Measurements from ENCODE around the gene KLHDC9.
"Not testable (repeated sequence)": the region's sequence is repeated elsewhere in the genome, so short reads cannot be mapped to it uniquely, and the experiment has no call there.

Gene KLHDC9

GRCh38 chr1:161061419-161061818, 36.7 kb upstream of the KLHDC9 start:
- H3K27ac ChIP-seq, result no peak overlapping the region
- TF ChIP-seq CTCF (conservative IDR thresholded peaks at IDR 0.05) (no peak), ZFX (IDR thresholded peaks at IDR 0.05) (no peak)

- not testable (repeated sequence) for H3K27ac ChIP-seq
Observed at GRCh38 chr1:161063936-161064335, 34.2 kb upstream of the KLHDC9 start.

- H3K27ac ChIP-seq, result not testable (repeated sequence)
Observed at GRCh38 chr1:161065681-161066080, 32.5 kb upstream of the KLHDC9 start.

GRCh38 chr1:161066694-161067093, 31.5 kb upstream of the KLHDC9 start:
- TF ChIP-seq CTCF (conservative IDR thresholded peaks at IDR 0.05), result no peak
- TF ChIP-seq ZFX (IDR thresholded peaks at IDR 0.05), result no peak
- no peak overlapping the region for H3K27ac ChIP-seq

GRCh38 chr1:161068306-161069234, 29.6 kb upstream of the KLHDC9 start:
- H3K27ac ChIP-seq, result no peak overlapping the region
- no peak for TF ChIP-seq ZFX (IDR thresholded peaks at IDR 0.05)
- no peak for TF ChIP-seq CTCF (conservative IDR thresholded peaks at IDR 0.05)

- H3K27ac ChIP-seq, result no peak overlapping the region
Observed at GRCh38 chr1:161069241-161069640, 28.9 kb upstream of the KLHDC9 start.

GRCh38 chr1:161069731-161070270, 28.4 kb upstream of the KLHDC9 start, which contains the start of gene ARHGAP30:
Gene ARHGAP30 (minus strand): TSS chr1:161069891. CDS start chr1:161069624, 267 bp downstream.
- no peak within 1 kb of the TSS for H3K27ac ChIP-seq
- TF ChIP-seq CTCF (conservative IDR thresholded peaks at IDR 0.05) (no peak), ZFX (IDR thresholded peaks at IDR 0.05) (no peak)

More at GRCh38 chr1:161069241-161069640, 28.9 kb upstream of the KLHDC9 start:
- TF ChIP-seq ZFX (IDR thresholded peaks at IDR 0.05) (no peak), CTCF (conservative IDR thresholded peaks at IDR 0.05) (no peak)

- TF ChIP-seq ZFX (IDR thresholded peaks at IDR 0.05), result no peak
- TF ChIP-seq CTCF (conservative IDR thresholded peaks at IDR 0.05), result no peak
- H3K27ac ChIP-seq, result no peak overlapping the region
Observed at GRCh38 chr1:161070761-161071160, 27.4 kb upstream of the KLHDC9 start.
